Upper lobe of left lung (tissue), 6 donors: ENCODE results near the gene KDM1A. TPM values are rescaled to one million over a fixed set of nuclear protein-coding genes. Genes with fewer than 3 reads are reported as not detected.

Source experiments
- ATAC-seq, 2 donors: fragments of 200-7000 bp; cut with Tn5 transposase; one replicate each; pipeline ENCODE4 v1.9.1; 2022; ENCODE audit warnings: mild to moderate bottlenecking in 2 of 2, moderate library complexity in 2 of 2; ENCODE audit not compliant: low FRiP score in 2 of 2
- DNase-seq, 2 donors: peaks; one replicate each; pipeline ENCODE4 v3.0.0-alpha.2; 2019 to 2020
- H3K27ac ChIP-seq, 4 donors: fragments of 200-600 bp; sonication (generic); one replicate each; pipeline ENCODE4 v1.5.1; 2016 to 2019
- H3K27me3 ChIP-seq, 4 donors: fragments of 200-600 bp; sonication (generic); one replicate each; pipeline ENCODE4 v1.5.1; 2017 to 2019
- H3K36me3 ChIP-seq, 4 donors: fragments of 200-600 bp; sonication (generic); one replicate each; pipeline ENCODE4 v1.5.1; 2016 to 2019
- H3K4me1 ChIP-seq, 4 donors: fragments of 200-600 bp; sonication (generic); one replicate each; pipeline ENCODE4 v1.5.1; 2018 to 2019
- H3K4me3 ChIP-seq, 4 donors: fragments of 200-600 bp; sonication (generic); one replicate each; pipeline ENCODE4 v1.5.1; 2017 to 2019; ENCODE audit warnings: mild to moderate bottlenecking in 2 of 4, moderate library complexity in 1 of 4
- H3K9me3 ChIP-seq, 4 donors: fragments of 200-600 bp; sonication (generic); one replicate each; pipeline ENCODE4 v1.5.1; 2018 to 2019
- CTCF ChIP-seq, 6 experiments: fragments of 450-650 bp in 4 of 6; fragments of 200-600 bp in 2 of 6; sonication (generic) in 2 of 6; IDR thresholded peaks; one replicate each; pipeline ENCODE4 v1.5.1; 2016 to 2019; ENCODE audit warnings: antibody characterized with exemption in 6 of 6
- EP300 ChIP-seq, 4 donors: sonication (generic); formaldehyde crosslinking; IDR thresholded peaks; one replicate each; pipeline ENCODE4 v1.5.1; 2017; ENCODE audit warnings: antibody characterized with exemption in 4 of 4, control low read depth in 2 of 4
- POLR2A ChIP-seq, 4 donors: fragments of 450-650 bp; IDR thresholded peaks; one replicate each; pipeline ENCODE4 v1.5.1; 2016 to 2017; ENCODE audit warnings: antibody characterized with exemption in 4 of 4, mild to moderate bottlenecking in 2 of 4
- POLR2AphosphoS5 ChIP-seq, 2 donors: sonication (generic); formaldehyde crosslinking; IDR thresholded peaks; one replicate each; pipeline ENCODE4 v1.5.1; 2017; ENCODE audit warnings: antibody characterized with exemption in 2 of 2
- WGBS, 2 donors: methylation state at CpG; one replicate each; pipeline ENCODE4 v1.1.5; 2017 to 2018; 5-methylcytosine and 5-hydroxymethylcytosine counted together
- total RNA-seq, 6 donors: library from RNA; depleted of rRNA in 4 of 6; stranded (reverse); fragments of >200 nt in 4 of 6; gene quantifications; one replicate each; pipeline versions ENCODE4 v1.1.0 to v1.2.1, GENCODE V29; 2016 to 2021
- donor health status: DM: no; HTN: no; CAD: no; lungs with moderate emphysema.
- donor health status: DM: no; HTN: yes; CAD: no; lungs with severe emphysema.

KDM1A gene
- total RNA-seq, 6 donors from 2014 or later, result 29.0 to 56.7 (median 42.6) TPM

DNA sequence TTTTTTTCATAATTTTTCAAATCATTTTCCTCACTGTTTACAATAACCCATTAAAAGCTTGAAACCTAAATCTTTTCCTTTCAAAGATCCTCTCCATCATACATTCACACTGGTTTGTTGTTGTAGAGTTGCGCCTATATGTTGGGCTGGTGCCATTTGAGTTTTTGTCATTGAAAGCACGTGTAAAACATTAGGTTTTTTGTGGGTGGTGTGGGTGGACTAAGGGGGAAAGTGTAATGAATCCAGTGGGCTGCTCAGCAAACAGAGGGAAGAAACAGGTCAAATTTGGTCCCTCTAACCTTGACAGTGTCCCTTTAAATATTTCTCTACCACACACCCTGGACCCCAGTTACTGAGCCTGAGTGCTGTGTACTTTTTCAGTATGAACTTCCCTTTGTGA, 46.8 kb downstream of the KDM1A start:
- no peak overlapping the region for H3K4me3 ChIP-seq
- H3K36me3 ChIP-seq, result peaks cover 2 to 90% (median 22%) of the 10 kb centered on the region in 4 donors
- no peaks in the 10 kb centered on the region for H3K27me3 ChIP-seq
- H3K9me3 ChIP-seq, result no peaks in the 10 kb centered on the region
- H3K4me1 ChIP-seq, result no peaks in the 10 kb centered on the region
- no peak for ATAC-seq
- 94 to 100% methylated on average over 2 of the region's 2 CpGs for WGBS, 2 donors
- no peak overlapping the region for H3K27ac ChIP-seq
- TF ChIP-seq EP300 (IDR thresholded peaks at IDR 0.05) (no peak), POLR2AphosphoS5 (IDR thresholded peaks at IDR 0.05) (no peak), POLR2A (IDR thresholded peaks at IDR 0.05) (no peak), CTCF (IDR thresholded peaks at IDR 0.05) (no peak)
- no peak for DNase-seq

GRCh38 chr1:23069149-23069548, 49.9 kb downstream of the KDM1A start:
- no peak for TF ChIP-seq POLR2A (IDR thresholded peaks at IDR 0.05)
- Histone ChIP-seq H3K9me3 (no peaks in the 10 kb centered on the region), H3K27me3 (no peaks in the 10 kb centered on the region), H3K4me1 (no peaks in the 10 kb centered on the region), H3K27ac (no peak overlapping the region), H3K4me3 (no peak overlapping the region), H3K36me3 (peaks cover 13 to 97% (median 33%) of the 10 kb centered on the region in 4 donors)
- DNase-seq, result no peak
- WGBS, 2 donors, result 83 to 88% methylated on average over 2 of the region's 2 CpGs
- ATAC-seq, result no peak

GRCh38 chr1:23069675-23070074, 50.4 kb downstream of the KDM1A start:
- H3K36me3 ChIP-seq, result peaks cover 13 to 97% (median 31%) of the 10 kb centered on the region in 4 donors
- ATAC-seq (no peak), DNase-seq (no peak)
- TF ChIP-seq POLR2A (IDR thresholded peaks at IDR 0.05) (no peak), EP300 (IDR thresholded peaks at IDR 0.05) (no peak), POLR2AphosphoS5 (IDR thresholded peaks at IDR 0.05) (no peak), CTCF (IDR thresholded peaks at IDR 0.05) (no peak)
- no peak overlapping the region for H3K4me3 ChIP-seq
- no peaks in the 10 kb centered on the region for H3K27me3 ChIP-seq
- no peaks in the 10 kb centered on the region for H3K9me3 ChIP-seq
- WGBS, 2 donors, result 92 to 97% methylated on average over 4 of the region's 4 CpGs
- no peak overlapping the region for H3K27ac ChIP-seq
- no peaks in the 10 kb centered on the region for H3K4me1 ChIP-seq

GRCh38 chr1:23074012-23074411, 54.7 kb downstream of the KDM1A start:
- H3K27ac ChIP-seq, result no peak overlapping the region
- H3K27me3 ChIP-seq, result no peaks in the 10 kb centered on the region
- ATAC-seq (no peak), DNase-seq (no peak)
- H3K36me3 ChIP-seq, result peaks cover 21 to 85% (median 50%) of the 10 kb centered on the region in 4 donors
- H3K4me1 ChIP-seq, result no peaks in the 10 kb centered on the region
- no peaks in the 10 kb centered on the region for H3K9me3 ChIP-seq
- TF ChIP-seq CTCF (IDR thresholded peaks at IDR 0.05), result no peak
- TF ChIP-seq POLR2AphosphoS5 (IDR thresholded peaks at IDR 0.05), result no peak
- no peak for TF ChIP-seq POLR2A (IDR thresholded peaks at IDR 0.05)
- TF ChIP-seq EP300 (IDR thresholded peaks at IDR 0.05), result no peak
- H3K4me3 ChIP-seq, result no peak overlapping the region

DNA sequence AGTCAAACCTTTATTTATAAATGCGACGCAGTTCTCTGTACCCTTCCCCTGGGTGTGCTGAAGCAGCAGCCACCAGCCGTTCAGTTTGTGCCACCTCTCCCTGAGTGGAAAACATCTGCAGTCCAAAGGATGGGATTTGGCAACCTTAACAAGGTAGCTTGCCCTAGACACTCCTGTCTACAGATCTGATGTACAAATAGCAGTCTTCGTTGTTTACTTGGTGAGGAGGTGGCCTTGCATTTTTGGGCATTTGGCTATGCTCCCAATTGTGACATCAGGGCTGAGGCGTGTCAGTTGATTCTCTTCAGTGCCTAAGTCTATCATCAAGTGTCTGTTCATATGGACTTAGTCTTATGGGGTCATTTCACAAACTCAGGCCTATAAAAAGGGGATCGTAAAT, 59.8 kb downstream of the KDM1A start:
- H3K4me3 ChIP-seq, result no peak overlapping the region
- TF ChIP-seq CTCF (IDR thresholded peaks at IDR 0.05), result no peak
- no peak for TF ChIP-seq POLR2AphosphoS5 (IDR thresholded peaks at IDR 0.05)
- no peak for TF ChIP-seq POLR2A (IDR thresholded peaks at IDR 0.05)
- no peak for TF ChIP-seq EP300 (IDR thresholded peaks at IDR 0.05)
- ATAC-seq (no peak), DNase-seq (no peak)
- peaks cover 32 to 85% (median 60%) of the 10 kb centered on the region in 4 donors for H3K36me3 ChIP-seq
- H3K27ac ChIP-seq, result no peak overlapping the region
- no peaks in the 10 kb centered on the region for H3K9me3 ChIP-seq
- WGBS, 2 donors, result 85 to 88% methylated on average over 6 of the region's 6 CpGs
- H3K4me1 ChIP-seq, result peaks cover 0 to 10% (median 6%) of the 10 kb centered on the region in 4 donors
- no peaks in the 10 kb centered on the region for H3K27me3 ChIP-seq
